Measurements from ENCODE around the gene PSMG4.

DNA sequence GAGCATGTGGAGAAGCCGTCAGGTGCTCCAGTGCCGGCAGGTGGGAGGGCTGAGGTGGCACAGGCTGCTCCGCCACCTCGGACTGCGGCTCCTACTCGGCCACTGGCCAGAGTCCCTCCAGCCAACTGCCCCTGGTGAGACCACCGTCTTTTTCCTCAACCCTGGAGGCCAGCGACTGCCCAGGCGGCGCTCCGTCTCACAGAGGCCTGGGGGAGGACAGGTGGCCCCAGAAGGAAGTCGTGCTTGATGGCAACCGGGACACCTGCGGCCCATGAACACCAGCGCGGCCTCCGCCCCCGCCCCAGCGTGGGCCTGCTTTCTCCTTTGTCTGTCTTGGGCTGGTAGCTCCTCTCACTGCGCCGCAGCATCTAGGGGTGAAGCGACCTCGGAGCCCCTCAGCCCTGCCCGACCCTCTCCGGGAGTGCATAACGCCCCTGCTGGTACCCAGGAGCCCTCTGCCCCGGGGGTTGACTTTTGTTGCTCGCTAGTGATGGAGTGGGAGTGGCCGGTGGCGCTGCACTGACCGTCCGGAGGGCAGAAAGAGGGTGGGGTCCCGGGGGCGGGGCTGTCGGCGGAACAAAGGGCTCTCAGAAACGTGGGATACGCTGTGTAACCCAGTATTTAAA lies 30.6 kb upstream of the PSMG4 start:
- TF ChIP-seq, protein P1, sequence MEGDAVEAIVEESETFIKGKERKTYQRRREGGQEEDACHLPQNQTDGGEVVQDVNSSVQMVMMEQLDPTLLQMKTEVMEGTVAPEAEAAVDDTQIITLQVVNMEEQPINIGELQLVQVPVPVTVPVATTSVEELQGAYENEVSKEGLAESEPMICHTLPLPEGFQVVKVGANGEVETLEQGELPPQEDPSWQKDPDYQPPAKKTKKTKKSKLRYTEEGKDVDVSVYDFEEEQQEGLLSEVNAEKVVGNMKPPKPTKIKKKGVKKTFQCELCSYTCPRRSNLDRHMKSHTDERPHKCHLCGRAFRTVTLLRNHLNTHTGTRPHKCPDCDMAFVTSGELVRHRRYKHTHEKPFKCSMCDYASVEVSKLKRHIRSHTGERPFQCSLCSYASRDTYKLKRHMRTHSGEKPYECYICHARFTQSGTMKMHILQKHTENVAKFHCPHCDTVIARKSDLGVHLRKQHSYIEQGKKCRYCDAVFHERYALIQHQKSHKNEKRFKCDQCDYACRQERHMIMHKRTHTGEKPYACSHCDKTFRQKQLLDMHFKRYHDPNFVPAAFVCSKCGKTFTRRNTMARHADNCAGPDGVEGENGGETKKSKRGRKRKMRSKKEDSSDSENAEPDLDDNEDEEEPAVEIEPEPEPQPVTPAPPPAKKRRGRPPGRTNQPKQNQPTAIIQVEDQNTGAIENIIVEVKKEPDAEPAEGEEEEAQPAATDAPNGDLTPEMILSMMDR (IDR thresholded peaks at IDR 0.05; ENCODE audit: low read depth, low read length): no peak
- no peak for TF ChIP-seq EZH2phosphoT487 (IDR thresholded peaks at IDR 0.05; ENCODE audit: low read depth)

All from OCI-LY3 (cell line).